Transverse colon (tissue), 4 donors: ENCODE data around the gene COL24A1. TPM values are rescaled to one million over a fixed set of nuclear protein-coding genes. Genes with fewer than 3 reads are reported as not detected.
"Not testable (repeated sequence)": the region's sequence is repeated elsewhere in the genome, so short reads cannot be mapped to it uniquely, and the experiment has no call there.

Source experiments
- DNase-seq: peaks from one replicate; pipeline ENCODE4 v3.0.0-alpha.2; 2019
- H3K27ac ChIP-seq, 4 donors: fragments of 200-600 bp; sonication (generic); 2 replicates each; pipeline ENCODE4 v1.5.1; 2016 to 2018; ENCODE audit warnings: inconsistent platforms in 4 of 4
- H3K27me3 ChIP-seq: fragments of 200-600 bp; sonication (generic); 2 replicates; pipeline ENCODE4 v1.5.1; 2017; ENCODE audit warnings: inconsistent platforms
- H3K36me3 ChIP-seq, 4 donors: fragments of 200-600 bp; sonication (generic); 2 replicates each; pipeline ENCODE4 v1.5.1; 2017 to 2019; ENCODE audit warnings: inconsistent platforms in 4 of 4
- H3K4me1 ChIP-seq, 4 donors: fragments of 200-600 bp; sonication (generic); 2 replicates each; pipeline ENCODE4 v1.5.1; 2017 to 2020; ENCODE audit warnings: inconsistent platforms in 4 of 4
- H3K4me3 ChIP-seq, 4 donors: fragments of 200-600 bp; sonication (generic); 1 replicate in 1 of 4; 2 replicates in 3 of 4; pipeline versions ENCODE4 v1.5.1 to v1.6.1; 2017 to 2019; ENCODE audit warnings: inconsistent platforms in 4 of 4
- H3K9me3 ChIP-seq, 2 donors: fragments of 200-600 bp; sonication (generic); 2 replicates each; pipeline ENCODE4 v1.5.1; 2017 to 2019; ENCODE audit warnings: inconsistent platforms in 2 of 2
- CTCF ChIP-seq, 5 experiments: fragments of 200-600 bp in 3 of 5; fragments of 450-650 bp in 2 of 5; sonication (generic) in 3 of 5; IDR thresholded peaks; 1 replicate in 2 of 5; 2 replicates in 3 of 5; pipeline ENCODE4 v1.5.1; 2016 to 2017; ENCODE audit warnings: antibody characterized with exemption in 5 of 5, inconsistent platforms in 3 of 5, mild to moderate bottlenecking in 2 of 5, moderate library complexity in 1 of 5
- EP300 ChIP-seq: sonication (generic); formaldehyde crosslinking; IDR thresholded peaks from one replicate; pipeline ENCODE4 v1.6.1; 2017; ENCODE audit warnings: antibody characterized with exemption, low read depth
- POLR2A ChIP-seq: fragments of 450-650 bp; IDR thresholded peaks from one replicate; pipeline ENCODE4 v1.6.1; 2016; ENCODE audit warnings: antibody characterized with exemption, mild to moderate bottlenecking, moderate library complexity
- POLR2AphosphoS5 ChIP-seq, 3 donors: sonication (generic); formaldehyde crosslinking; IDR thresholded peaks; one replicate each; pipeline ENCODE4 v1.6.1; 2016; ENCODE audit warnings: antibody characterized with exemption in 3 of 3
- WGBS, 2 donors: methylation state at CpG; one replicate each; pipeline ENCODE4 v1.1.5; 2018; ENCODE audit warnings: low coverage in 1 of 2; 5-methylcytosine and 5-hydroxymethylcytosine counted together
- in situ Hi-C, 4 donors: fragments of 200-750 bp; cut with MboI; loops; one replicate each; pipeline versions ENCODE4 v1.15.0 to v1.15.1; 2017; ENCODE audit warnings: low sequenced_read_pairs in 3 of 4, low pct_ligation_motif_present in 1 of 4, low pct_unique_long_range_greater_than_20kb in 1 of 4
- intact Hi-C: fragments of 100-400 bp; cut with DNase I; formaldehyde crosslinking; loops from one replicate; pipeline ENCODE4 v1.15.1; 2023; ENCODE audit warnings: low total_unique reads
- total RNA-seq, 4 donors: library from RNA; depleted of rRNA; stranded (reverse); fragments of >200 nt; gene quantifications; one replicate each; pipeline ENCODE4 v1.1.0, GENCODE V29; 2016

Gene COL24A1
- total RNA-seq, 4 donors from 2014 or later, result 0.68 to 1.2 (median 0.93) TPM

DNA sequence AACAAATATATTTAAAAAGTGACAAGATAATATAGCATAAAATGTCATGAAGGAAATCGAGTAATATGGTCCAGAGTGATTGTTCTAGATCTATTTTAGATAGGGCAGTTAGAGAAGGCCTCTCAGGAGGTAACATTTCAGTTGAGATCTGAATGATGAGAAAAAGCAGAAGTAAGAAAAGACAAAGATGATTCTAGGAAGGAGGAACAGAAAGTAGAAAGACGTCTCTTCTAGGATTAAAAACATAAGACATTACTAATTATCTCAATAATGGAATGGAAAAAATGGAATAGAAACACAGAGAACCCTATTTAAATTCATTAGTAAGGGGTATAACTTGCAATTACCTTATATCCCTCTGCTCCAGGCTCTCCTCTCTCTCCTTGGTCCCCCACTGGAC, 318.3 kb downstream of the COL24A1 start:
- no peak overlapping the region for H3K27ac ChIP-seq
- 50 to 63% methylated on average over 2 of the region's 2 CpGs for WGBS, 2 donors
- intact Hi-C loops, result no loop called here
- no peak overlapping the region for H3K4me3 ChIP-seq
- H3K27me3 ChIP-seq, result no peaks in the 10 kb centered on the region
- in situ Hi-C loops, result no loop called here
- no peak for TF ChIP-seq POLR2A
- TF ChIP-seq POLR2AphosphoS5 (IDR thresholded peaks at IDR 0.05), result no peak
- no peak for TF ChIP-seq EP300
- TF ChIP-seq CTCF (IDR thresholded peaks at IDR 0.05), result no peak
- no peaks in the 10 kb centered on the region for H3K4me1 ChIP-seq
- no peaks in the 10 kb centered on the region for H3K9me3 ChIP-seq
- no peaks in the 10 kb centered on the region for H3K36me3 ChIP-seq
- no peak for DNase-seq

GRCh38 chr1:85836736-85837135, 319.8 kb downstream of the COL24A1 start:
- intact Hi-C loops, result no loop called here
- in situ Hi-C loops, result no loop called here
- no peak for TF ChIP-seq POLR2A
- no peak for TF ChIP-seq POLR2AphosphoS5 (IDR thresholded peaks at IDR 0.05)
- TF ChIP-seq EP300, result no peak
- no peak for DNase-seq
- no peaks in the 10 kb centered on the region for H3K9me3 ChIP-seq
- no peak overlapping the region for H3K4me3 ChIP-seq
- no peak overlapping the region for H3K27ac ChIP-seq
- no peaks in the 10 kb centered on the region for H3K4me1 ChIP-seq
- no peaks in the 10 kb centered on the region for H3K27me3 ChIP-seq
- WGBS, 2 donors, result 56 to 59% methylated on average over 4 of the region's 4 CpGs
- H3K36me3 ChIP-seq, result no peaks in the 10 kb centered on the region

DNA sequence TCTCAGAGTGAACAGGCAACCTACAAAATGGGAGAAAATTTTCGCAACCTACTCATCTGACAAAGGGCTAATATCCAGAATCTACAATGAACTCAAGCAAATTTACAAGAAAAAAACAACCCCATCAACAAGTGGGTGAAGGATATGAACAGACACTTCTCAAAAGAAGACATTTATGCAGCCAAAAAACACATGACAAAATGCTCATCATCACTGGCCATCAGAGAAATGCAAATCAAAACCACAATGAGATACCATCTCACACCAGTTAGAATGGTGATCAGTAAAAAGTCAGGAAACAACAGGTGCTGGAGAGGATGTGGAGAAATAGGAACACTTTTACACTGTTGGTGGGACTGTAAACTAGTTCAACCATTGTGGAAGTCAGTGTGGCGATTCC, 323.4 kb downstream of the COL24A1 start:
- H3K36me3 ChIP-seq, H3K4me3 ChIP-seq, H3K4me1 ChIP-seq, in situ Hi-C loops, DNase-seq, intact Hi-C loops, H3K9me3 ChIP-seq, H3K27ac ChIP-seq, H3K27me3 ChIP-seq: not testable (repeated sequence)
- 88 to 91% methylated on average over 1 of the region's 2 CpGs for WGBS, 2 donors

DNA sequence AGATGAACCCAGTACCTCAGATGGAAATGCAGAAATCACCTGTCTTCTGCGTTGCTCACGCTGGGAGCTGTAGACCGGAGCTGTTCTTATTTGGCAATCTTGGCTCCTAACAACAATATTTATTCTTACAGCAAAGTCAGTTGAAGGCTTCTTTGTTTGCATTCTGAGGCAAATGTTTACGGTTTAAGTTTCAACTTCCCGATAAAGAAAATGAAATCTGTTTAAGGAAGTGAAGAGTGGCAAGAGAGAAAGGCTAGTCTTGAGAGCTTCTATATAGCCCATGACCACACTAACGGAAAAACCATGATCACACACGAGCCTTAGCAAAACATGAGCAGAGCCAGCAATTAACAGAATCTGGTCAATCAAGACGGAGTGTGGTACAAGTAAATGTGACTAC, 325.7 kb downstream of the COL24A1 start:
- Histone ChIP-seq H3K4me1 (no peaks in the 10 kb centered on the region), H3K4me3 (no peak overlapping the region), H3K36me3 (no peaks in the 10 kb centered on the region), H3K9me3 (no peaks in the 10 kb centered on the region), H3K27me3 (no peaks in the 10 kb centered on the region), H3K27ac (no peak overlapping the region)
- TF ChIP-seq POLR2A, result no peak
- TF ChIP-seq POLR2AphosphoS5 (IDR thresholded peaks at IDR 0.05), result no peak
- TF ChIP-seq CTCF (IDR thresholded peaks at IDR 0.05), result no peak
- TF ChIP-seq EP300, result no peak
- in situ Hi-C loops (no loop called here), intact Hi-C loops (no loop called here)
- no peak for DNase-seq
- 83 to 85% methylated on average over 5 to 8 of the region's 8 CpGs for WGBS, 2 donors

- DNase-seq, result no peak
- Histone ChIP-seq H3K36me3 (no peaks in the 10 kb centered on the region), H3K27ac (no peak overlapping the region), H3K27me3 (no peaks in the 10 kb centered on the region), H3K4me1 (no peaks in the 10 kb centered on the region), H3K9me3 (no peaks in the 10 kb centered on the region), H3K4me3 (no peak overlapping the region)
- in situ Hi-C loops (no loop called here), intact Hi-C loops (no loop called here)
- TF ChIP-seq CTCF (IDR thresholded peaks at IDR 0.05) (no peak), EP300 (no peak), POLR2AphosphoS5 (IDR thresholded peaks at IDR 0.05) (no peak), POLR2A (no peak)
- WGBS, 2 donors, result 81 to 86% methylated on average over 9 of the region's 9 CpGs
Observed at GRCh38 chr1:85824066-85824840, 332.3 kb downstream of the COL24A1 start.
